Adrenal gland (tissue), 5 donors: ENCODE data around the gene GRID1.

ENCODE experiments used
- POLR2A ChIP-seq, 2 donors: fragments of 450-650 bp; IDR thresholded peaks; one replicate each; pipeline ENCODE4 v1.6.1; 2017; ENCODE audit warnings: antibody characterized with exemption in 2 of 2, mild to moderate bottlenecking in 2 of 2, moderate library complexity in 1 of 2
- TF ChIP-seq, protein P1 (sequence below), 6 experiments: fragments of 450-650 bp in 4 of 6; fragments of 200-600 bp in 2 of 6; sonication (generic) in 1 of 6; IDR thresholded peaks; 1 replicate in 5 of 6; 2 replicates in 1 of 6; pipeline versions ENCODE4 v1.5.1 to v1.8.0; 2016 to 2021; ENCODE audit warnings: antibody characterized with exemption in 6 of 6, mild to moderate bottlenecking in 2 of 6, moderate library complexity in 1 of 6
- donor health status: DM: no; HTN: no; CAD: no.

DNA sequence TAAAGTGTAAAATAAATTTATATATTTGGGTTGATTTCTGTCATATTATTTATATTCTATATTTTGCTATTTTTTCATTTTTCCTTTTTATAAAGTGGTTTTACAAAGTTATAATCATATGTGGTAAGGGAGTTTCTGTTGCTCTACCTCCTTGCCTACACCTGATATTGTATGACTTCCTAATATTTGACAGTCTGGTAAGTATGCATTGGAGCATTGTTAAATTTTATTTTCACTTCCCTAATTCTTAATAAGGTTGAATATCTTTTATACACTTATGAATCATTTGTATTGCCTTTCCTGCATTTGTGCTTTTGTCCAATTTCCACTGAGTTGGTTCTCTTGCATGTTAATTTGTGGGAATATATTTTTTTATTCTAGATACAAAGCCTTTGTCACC lies 492.4 kb downstream of the GRID1 start:
- TF ChIP-seq, protein P1, sequence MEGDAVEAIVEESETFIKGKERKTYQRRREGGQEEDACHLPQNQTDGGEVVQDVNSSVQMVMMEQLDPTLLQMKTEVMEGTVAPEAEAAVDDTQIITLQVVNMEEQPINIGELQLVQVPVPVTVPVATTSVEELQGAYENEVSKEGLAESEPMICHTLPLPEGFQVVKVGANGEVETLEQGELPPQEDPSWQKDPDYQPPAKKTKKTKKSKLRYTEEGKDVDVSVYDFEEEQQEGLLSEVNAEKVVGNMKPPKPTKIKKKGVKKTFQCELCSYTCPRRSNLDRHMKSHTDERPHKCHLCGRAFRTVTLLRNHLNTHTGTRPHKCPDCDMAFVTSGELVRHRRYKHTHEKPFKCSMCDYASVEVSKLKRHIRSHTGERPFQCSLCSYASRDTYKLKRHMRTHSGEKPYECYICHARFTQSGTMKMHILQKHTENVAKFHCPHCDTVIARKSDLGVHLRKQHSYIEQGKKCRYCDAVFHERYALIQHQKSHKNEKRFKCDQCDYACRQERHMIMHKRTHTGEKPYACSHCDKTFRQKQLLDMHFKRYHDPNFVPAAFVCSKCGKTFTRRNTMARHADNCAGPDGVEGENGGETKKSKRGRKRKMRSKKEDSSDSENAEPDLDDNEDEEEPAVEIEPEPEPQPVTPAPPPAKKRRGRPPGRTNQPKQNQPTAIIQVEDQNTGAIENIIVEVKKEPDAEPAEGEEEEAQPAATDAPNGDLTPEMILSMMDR (IDR thresholded peaks at IDR 0.05), result no peak
- TF ChIP-seq POLR2A (IDR thresholded peaks at IDR 0.05), result no peak
